Adrenal gland (tissue), 12 donors: ENCODE data around the gene MYO5B. TPM values are rescaled to one million over a fixed set of nuclear protein-coding genes. Genes with fewer than 3 reads are reported as not detected.

Experiments used
- DNase-seq, 7 donors: peaks; one replicate each; pipeline ENCODE4 v3.0.0-alpha.2; 2019 to 2020
- H3K27ac ChIP-seq, 5 donors: fragments of 200-600 bp; sonication (generic) in 4 of 5; 1 replicate in 3 of 5; 2 replicates in 2 of 5; pipeline versions ENCODE4 v1.5.1 to v1.8.0; 2016 to 2020; ENCODE audit warnings: mild to moderate bottlenecking in 1 of 5
- H3K27me3 ChIP-seq: fragments of 200-600 bp; 2 replicates; pipeline ENCODE4 v1.8.0; 2021
- H3K36me3 ChIP-seq, 2 donors: fragments of 200-600 bp; replicated peaks in 1 of 2; 1 replicate in 1 of 2; 2 replicates in 1 of 2; pipeline versions ENCODE4 v1.5.1 to v1.8.0; 2018 to 2022
- H3K4me1 ChIP-seq, 2 donors: fragments of 200-600 bp; replicated peaks in 1 of 2; 1 replicate in 1 of 2; 2 replicates in 1 of 2; pipeline versions ENCODE4 v1.5.1 to v1.8.0; 2018 to 2021
- H3K4me3 ChIP-seq, 4 donors: fragments of 200-600 bp; sonication (generic) in 3 of 4; one replicate each; pipeline ENCODE4 v1.5.1; 2016 to 2018
- H3K9me3 ChIP-seq, 3 donors: fragments of 200-600 bp; sonication (generic) in 1 of 3; replicated peaks in 1 of 3; 1 replicate in 2 of 3; 2 replicates in 1 of 3; pipeline versions ENCODE4 v1.5.1 to v1.8.0; 2016 to 2021
- CTCF ChIP-seq, 6 experiments: fragments of 450-650 bp in 4 of 6; fragments of 200-600 bp in 2 of 6; sonication (generic) in 1 of 6; IDR thresholded peaks; 1 replicate in 5 of 6; 2 replicates in 1 of 6; pipeline versions ENCODE4 v1.5.1 to v1.8.0; 2016 to 2021; ENCODE audit warnings: antibody characterized with exemption in 6 of 6, mild to moderate bottlenecking in 2 of 6, moderate library complexity in 1 of 6
- POLR2A ChIP-seq, 2 donors: fragments of 450-650 bp; IDR thresholded peaks; one replicate each; pipeline ENCODE4 v1.6.1; 2017; ENCODE audit warnings: antibody characterized with exemption in 2 of 2, mild to moderate bottlenecking in 2 of 2, moderate library complexity in 1 of 2
- WGBS, 4 donors: extraction: QIAGEN DNeasy Blood & Tissue Kit in 2 of 4; methylation state at CpG; one replicate each; pipeline versions ENCODE4 v1.1.5 to v1.1.7; 2013 to 2017; 5-methylcytosine and 5-hydroxymethylcytosine counted together
- intact Hi-C, 2 donors: fragments of 100-400 bp; cut with DNase I; formaldehyde crosslinking; loops; one replicate each; pipeline versions ENCODE4 v1.14.1 to v1.15.0; 2022 to 2023
- polyA plus RNA-seq, 3 donors: library from polyadenylated mRNA; stranded (reverse); fragments of 200-250 nt in 2 of 3; fragments of 350-450 nt in 1 of 3; fragmentation: Illumina TruSeq in 1 of 3; extraction: RNeasy Lipid Tissue Mini Kit (QIAGEN cat#74804) in 1 of 3; gene quantifications; one replicate each; pipeline ENCODE4 v1.2.3, GENCODE V29; 2013 to 2014
- total RNA-seq, 9 donors: library from RNA; depleted of rRNA in 4 of 9; stranded (reverse); fragments of >200 nt in 4 of 9; fragments of 120-200 nt in 1 of 9; fragmentation: NEBNext Ultra II Directional in 1 of 9; extraction: Animal tissue kit (Norgen Biotek cat#: 25700) in 1 of 9; gene quantifications; one replicate each; pipeline versions ENCODE4 v1.1.0 to v1.2.4, GENCODE V29; 2013 to 2023
- donor health status: healthy with polysubstance abuse.
- donor health status: Bipolar disorder and iron deficiency.
- donor health status: DM: yes; HTN: yes; CAD: no.
- donor health status: DM: no; HTN: no; CAD: no.
- donor health status: DM: no; HTN: no; CAD: no.
- donor health status: DM: yes; HTN: yes; CAD: no.

The MYO5B gene
- total and polyA plus RNA-seq, 12 donors, result 0.61 to 9.3 (median 2.9) TPM

- Histone ChIP-seq H3K36me3 (no peaks in the 10 kb centered on the region), H3K27me3 (no peaks in the 10 kb centered on the region), H3K27ac (no peak overlapping the region), H3K4me3 (no peak overlapping the region), H3K4me1 (no peaks in the 10 kb centered on the region), H3K9me3 (no peaks in the 10 kb centered on the region)
- intact Hi-C loops, result no loop called here
- TF ChIP-seq POLR2A (IDR thresholded peaks at IDR 0.05) (no peak), CTCF (IDR thresholded peaks at IDR 0.05) (no peak)
- DNase-seq, result no peak
- 74 to 85% (median 81%) methylated on average over 2 of the region's 2 CpGs for WGBS, 4 donors
Measured at GRCh38 chr18:50154420-50154819, 40.5 kb downstream of the MYO5B start.

- Histone ChIP-seq H3K36me3 (no peaks in the 10 kb centered on the region), H3K4me3 (no peak overlapping the region), H3K27ac (no peak overlapping the region), H3K9me3 (no peaks in the 10 kb centered on the region), H3K4me1 (no peaks in the 10 kb centered on the region), H3K27me3 (no peaks in the 10 kb centered on the region)
- intact Hi-C loops, result no loop called here
- WGBS, 4 donors, result 89 to 100% (median 92%) methylated on average over 2 of the region's 2 CpGs
- no peak for DNase-seq
- TF ChIP-seq CTCF (IDR thresholded peaks at IDR 0.05) (no peak), POLR2A (IDR thresholded peaks at IDR 0.05) (no peak)
Measured at GRCh38 chr18:50152900-50153299, 42.0 kb downstream of the MYO5B start.

GRCh38 chr18:50151926-50152325, 43.0 kb downstream of the MYO5B start:
- intact Hi-C loops, result no loop called here

GRCh38 chr18:50144540-50144939, 50.4 kb downstream of the MYO5B start:
- Histone ChIP-seq H3K9me3 (no peaks in the 10 kb centered on the region), H3K4me1 (no peaks in the 10 kb centered on the region), H3K36me3 (no peaks in the 10 kb centered on the region), H3K4me3 (no peak overlapping the region), H3K27me3 (no peaks in the 10 kb centered on the region), H3K27ac (no peak overlapping the region)
- DNase-seq, result no peak
- TF ChIP-seq CTCF (IDR thresholded peaks at IDR 0.05) (no peak), POLR2A (IDR thresholded peaks at IDR 0.05) (no peak)
- intact Hi-C loops, result no loop called here

More at GRCh38 chr18:50151926-50152325, 43.0 kb downstream of the MYO5B start:
- no peak overlapping the region for H3K4me3 ChIP-seq
- H3K27me3 ChIP-seq, result no peaks in the 10 kb centered on the region
- WGBS, 4 donors, result 44 to 61% (median 56%) methylated on average over 8 of the region's 8 CpGs
- no peaks in the 10 kb centered on the region for H3K36me3 ChIP-seq
- no peak overlapping the region for H3K27ac ChIP-seq
- TF ChIP-seq CTCF (IDR thresholded peaks at IDR 0.05) (no peak), POLR2A (IDR thresholded peaks at IDR 0.05) (no peak)
- no peaks in the 10 kb centered on the region for H3K4me1 ChIP-seq
- DNase-seq, result no peak
- no peaks in the 10 kb centered on the region for H3K9me3 ChIP-seq
